Small intestine (tissue), 7 donors: Measurements from ENCODE around the gene WARS2. TPM values are rescaled to one million over a fixed set of nuclear protein-coding genes. Genes with fewer than 3 reads are reported as not detected.

Experiments
- DNase-seq, 2 donors: peaks; one replicate each; pipeline versions ENCODE4 v3.0.0 to v3.0.0-alpha.2; 2013
- FAIRE-seq: peaks from 2 replicates; lab custom pipeline; 2012; peaks lifted over from hg19 to GRCh38; lab: Jason Lieb, UNC
- H3K27ac ChIP-seq, 3 donors: one replicate each; pipeline ENCODE4 v1.5.1; 2013; ENCODE audit warnings: low read length in 2 of 3, mild to moderate bottlenecking in 2 of 3, control low read depth in 1 of 3, inconsistent platforms in 1 of 3, low read depth in 1 of 3, moderate library complexity in 1 of 3
- H3K27me3 ChIP-seq, 3 donors: one replicate each; pipeline ENCODE4 v1.6.1; 2013; ENCODE audit warnings: low read length in 3 of 3, inconsistent platforms in 1 of 3; ENCODE audit not compliant: control insufficient read depth in 3 of 3, insufficient read depth in 3 of 3
- H3K36me3 ChIP-seq, 3 donors: one replicate each; pipeline ENCODE4 v1.6.1; 2013; ENCODE audit warnings: low read length in 3 of 3, inconsistent platforms in 1 of 3, low read depth in 1 of 3, mild to moderate bottlenecking in 1 of 3, moderate library complexity in 1 of 3; ENCODE audit not compliant: control insufficient read depth in 3 of 3, insufficient read depth in 2 of 3
- H3K4me1 ChIP-seq, 3 donors: one replicate each; pipeline ENCODE4 v1.6.1; 2013; ENCODE audit warnings: low read length in 2 of 3, inconsistent platforms in 1 of 3, low read depth in 1 of 3, mild to moderate bottlenecking in 1 of 3, moderate library complexity in 1 of 3; ENCODE audit not compliant: control insufficient read depth in 3 of 3, insufficient read depth in 2 of 3
- H3K4me3 ChIP-seq, 3 donors: one replicate each; pipeline ENCODE4 v1.5.1; 2013; ENCODE audit warnings: low read length in 3 of 3, control low read depth in 1 of 3, inconsistent platforms in 1 of 3, low read depth in 1 of 3, mild to moderate bottlenecking in 1 of 3, moderate library complexity in 1 of 3
- H3K9me3 ChIP-seq, 2 donors: one replicate each; pipeline ENCODE4 v1.6.1; 2013; ENCODE audit warnings: low read depth in 1 of 2, low read length in 1 of 2; ENCODE audit not compliant: control insufficient read depth in 2 of 2, insufficient read depth in 1 of 2
- WGBS, 3 donors: extraction: QIAGEN DNeasy Blood & Tissue Kit; methylation state at CpG; one replicate each; pipeline ENCODE4 v1.1.7; 2013; 5-methylcytosine and 5-hydroxymethylcytosine counted together
- polyA plus RNA-seq, 4 donors: library from polyadenylated mRNA; stranded (reverse) in 3 of 4; unstranded in 1 of 4; fragments of 200-250 nt in 3 of 4; fragments of 120-200 nt in 1 of 4; gene quantifications; one replicate each; pipeline versions ENCODE4 v1.2.1 to v1.2.3, GENCODE V29; 2013
- donor health status: healthy with polysubstance abuse.
- donor health status: control.
- donor health status: control.
- donor health status: Bipolar disorder and iron deficiency.
- donor health status: healthy.

WARS2 gene
- polyA plus RNA-seq, 4 donors, result 4.5 to 22.0 (median 7.9) TPM

GRCh38 chr1:119004129-119004527, 136.3 kb downstream of the WARS2 start:
- Histone ChIP-seq H3K9me3 (peaks cover 0 to 5% of the 10 kb centered on the region in 2 donors), H3K27ac (no peak overlapping the region), H3K4me1 (peaks cover 0 to 12% (median 2%) of the 10 kb centered on the region in 3 donors), H3K4me3 (no peak overlapping the region), H3K36me3 (no peaks in the 10 kb centered on the region), H3K27me3 (peaks cover 10 to 96% (median 66%) of the 10 kb centered on the region in 3 donors)
- DNase-seq, result no peak
- no peak for FAIRE-seq
- WGBS, 3 donors, result 28 to 40% (median 37%) methylated on average over 5 of the region's 5 CpGs

GRCh38 chr1:119003413-119004128, 136.9 kb downstream of the WARS2 start:
- Histone ChIP-seq H3K9me3 (peaks cover 0 to 5% of the 10 kb centered on the region in 2 donors), H3K4me3 (no peak overlapping the region), H3K27me3 (peaks cover 10 to 96% (median 72%) of the 10 kb centered on the region in 3 donors), H3K27ac (no peak overlapping the region), H3K4me1 (peaks cover 0 to 12% (median 2%) of the 10 kb centered on the region in 3 donors), H3K36me3 (no peaks in the 10 kb centered on the region)
- WGBS, 3 donors, result 45 to 61% (median 60%) methylated on average over 14 of the region's 14 CpGs
- FAIRE-seq (no peak), DNase-seq (no peak)

GRCh38 chr1:119002028-119002686, 138.3 kb downstream of the WARS2 start:
- H3K4me1 ChIP-seq, result peaks cover 0 to 6% (median 0%) of the 10 kb centered on the region in 3 donors
- H3K4me3 ChIP-seq, result no peak overlapping the region
- H3K27me3 ChIP-seq, result peaks cover 3 to 96% (median 71%) of the 10 kb centered on the region in 3 donors
- no peak overlapping the region for H3K27ac ChIP-seq
- DNase-seq (peak in 1 of 2 donors; percentile 46), FAIRE-seq (no peak)
- peaks cover 0 to 5% of the 10 kb centered on the region in 2 donors for H3K9me3 ChIP-seq
- 8 to 16% (median 13%) methylated on average over 16 of the region's 16 CpGs for WGBS, 3 donors
- no peaks in the 10 kb centered on the region for H3K36me3 ChIP-seq

GRCh38 chr1:119001181-119002027, 139.0 kb downstream of the WARS2 start:
- H3K27me3 ChIP-seq, result peaks cover 0 to 96% (median 70%) of the 10 kb centered on the region in 3 donors
- DNase-seq (no peak), FAIRE-seq (no peak)
- peak overlapping the region in 1 of 3 donors; percentile 13 for H3K27ac ChIP-seq
- H3K36me3 ChIP-seq, result no peaks in the 10 kb centered on the region
- WGBS, 3 donors, result 2 to 6% (median 3%) methylated on average over 36 to 49 of the region's 49 CpGs
- no peak overlapping the region for H3K4me3 ChIP-seq
- peaks cover 0 to 5% of the 10 kb centered on the region in 2 donors for H3K9me3 ChIP-seq
- H3K4me1 ChIP-seq, result peaks cover 0 to 6% (median 0%) of the 10 kb centered on the region in 3 donors

GRCh38 chr1:119000371-119001180, 139.9 kb downstream of the WARS2 start:
- 4 to 8% (median 8%) methylated on average over 44 of the region's 44 CpGs for WGBS, 3 donors
- Histone ChIP-seq H3K4me1 (peaks cover 0 to 6% (median 0%) of the 10 kb centered on the region in 3 donors), H3K27ac (no peak overlapping the region), H3K36me3 (no peaks in the 10 kb centered on the region), H3K9me3 (peaks cover 0 to 4% of the 10 kb centered on the region in 2 donors), H3K27me3 (peaks cover 0 to 96% (median 68%) of the 10 kb centered on the region in 3 donors), H3K4me3 (no peak overlapping the region)
- no peak for FAIRE-seq
- no peak for DNase-seq

GRCh38 chr1:118999348-119000071, 140.9 kb downstream of the WARS2 start:
- Histone ChIP-seq H3K9me3 (peaks cover 0 to 3% of the 10 kb centered on the region in 2 donors), H3K36me3 (no peaks in the 10 kb centered on the region), H3K27me3 (peaks cover 0 to 99% (median 71%) of the 10 kb centered on the region in 3 donors), H3K4me3 (no peak overlapping the region), H3K4me1 (peaks cover 0 to 6% (median 0%) of the 10 kb centered on the region in 3 donors), H3K27ac (no peak overlapping the region)
- DNase-seq, result no peak
- FAIRE-seq, result no peak
- 6 to 12% (median 6%) methylated on average over 27 of the region's 27 CpGs for WGBS, 3 donors

- no peak for FAIRE-seq
- Histone ChIP-seq H3K27me3 (peaks cover 3 to 99% (median 75%) of the 10 kb centered on the region in 3 donors), H3K4me3 (no peak overlapping the region), H3K4me1 (peaks cover 0 to 6% (median 0%) of the 10 kb centered on the region in 3 donors), H3K36me3 (no peaks in the 10 kb centered on the region), H3K9me3 (no peaks in the 10 kb centered on the region), H3K27ac (no peak overlapping the region)
- WGBS, 3 donors, result 29 to 42% (median 41%) methylated on average over 2 of the region's 2 CpGs
- no peak for DNase-seq
Measured at GRCh38 chr1:118998171-118998570, 142.3 kb downstream of the WARS2 start.
